Activated CD4-positive, alpha-beta T cell treated with anti-CD3 and anti-CD28 coated beads, Interleukin-2, amount 50 U/mL, for 16 hours (primary cell): ENCODE data around the gene ST3GAL5.
A peak's percentile ranks its signal among the peaks of the same experiment; 100 is the strongest.
"Not testable (repeated sequence)": the region's sequence is repeated elsewhere in the genome, so short reads cannot be mapped to it uniquely, and the experiment has no call there.

Source experiments
- DNase-seq: peaks from one replicate; pipeline ENCODE4 v3.0.0-alpha.2; 2020

The ST3GAL5 gene

GRCh38 chr2:85829394-85829793 lies 59.4 kb downstream of the ST3GAL5 start:
- DNase-seq = not testable (repeated sequence)

GRCh38 chr2:85828725-85829124 lies 60.1 kb downstream of the ST3GAL5 start:
- DNase-seq = no peak

- no peak for DNase-seq
These were observed 60.8 kb downstream of the ST3GAL5 start for GRCh38 chr2:85827879-85828569.

- peak; percentile 71 for DNase-seq
These were observed 61.6 kb downstream of the ST3GAL5 start for GRCh38 chr2:85826990-85827878.

- no peak for DNase-seq
These were observed 64.8 kb downstream of the ST3GAL5 start for GRCh38 chr2:85823951-85824350.

- no peak for DNase-seq
These were observed 66.0 kb downstream of the ST3GAL5 start for GRCh38 chr2:85822766-85823165.

GRCh38 chr2:85819811-85820510 lies 68.8 kb downstream of the ST3GAL5 start:
- no peak for DNase-seq

- DNase-seq = no peak
These were observed 73.8 kb downstream of the ST3GAL5 start for GRCh38 chr2:85814802-85815550.

- peak; percentile 83 for DNase-seq
These were observed 74.6 kb downstream of the ST3GAL5 start for GRCh38 chr2:85813982-85814801.

GRCh38 chr2:85813211-85813981 lies 75.4 kb downstream of the ST3GAL5 start:
- DNase-seq = no peak

GRCh38 chr2:85812094-85812735 lies 76.6 kb downstream of the ST3GAL5 start:
- DNase-seq = no peak

GRCh38 chr2:85811180-85812093 lies 77.4 kb downstream of the ST3GAL5 start:
- DNase-seq = no peak

GRCh38 chr2:85810371-85811179 lies 78.2 kb downstream of the ST3GAL5 start:
- DNase-seq = no peak

- DNase-seq = no peak
These were observed 81.0 kb downstream of the ST3GAL5 start for GRCh38 chr2:85807756-85808155.

- no peak for DNase-seq
These were observed 82.3 kb downstream of the ST3GAL5 start for GRCh38 chr2:85806358-85807118.

- DNase-seq = peak; percentile 36
These were observed 84.2 kb downstream of the ST3GAL5 start for GRCh38 chr2:85804583-85804982.

- no peak for DNase-seq
These were observed 84.9 kb downstream of the ST3GAL5 start for GRCh38 chr2:85803704-85804425.
